H1 (cell line): ENCODE results near the gene OR10AD1. TPM values are rescaled to one million over a fixed set of nuclear protein-coding genes. Genes with fewer than 3 reads are reported as not detected.

Source experiments
- polyA plus RNA-seq, 7 experiments: library from polyadenylated mRNA; depleted of rRNA in 3 of 7; stranded (reverse) in 5 of 7; unstranded in 2 of 7; fragments of >200 nt in 5 of 7; fragments of 200-250 nt in 2 of 7; gene quantifications; 1 replicate in 5 of 7; 2 replicates in 1 of 7; 4 replicates in 1 of 7; pipeline versions ENCODE4 v1.2.1 to v1.2.3, GENCODE V29; 2011 to 2013; ENCODE audit warnings: missing spikeins in 2 of 7, mixed read lengths in 2 of 7
- total RNA-seq: library from RNA; stranded (reverse); fragmentation: NEBNext Ultra II Directional; extraction: Animal tissue kit (Norgen Biotek cat#: 25700); gene quantifications from 2 replicates; pipeline ENCODE4 v1.2.1, GENCODE V29; 2021
- TF ChIP-seq, protein P1 (sequence below), 3 experiments: IDR thresholded peaks; 1 replicate in 2 of 3; 2 replicates in 1 of 3; pipeline versions ENCODE4 v1.5.1 to v1.6.1; 2011; ENCODE audit warnings: low read length in 3 of 3, mild to moderate bottlenecking in 3 of 3, inconsistent platforms in 2 of 3, low read depth in 1 of 3, moderate library complexity in 1 of 3; ENCODE audit not compliant: insufficient read depth in 1 of 3; ENCODE audit errors: control extremely low read depth in 1 of 3

Gene OR10AD1
- total and polyA plus RNA-seq, 2 of the 8 experiments (the other 6 are each of a cell fraction or from before 2014, with no cell fraction given): not detected

DNA sequence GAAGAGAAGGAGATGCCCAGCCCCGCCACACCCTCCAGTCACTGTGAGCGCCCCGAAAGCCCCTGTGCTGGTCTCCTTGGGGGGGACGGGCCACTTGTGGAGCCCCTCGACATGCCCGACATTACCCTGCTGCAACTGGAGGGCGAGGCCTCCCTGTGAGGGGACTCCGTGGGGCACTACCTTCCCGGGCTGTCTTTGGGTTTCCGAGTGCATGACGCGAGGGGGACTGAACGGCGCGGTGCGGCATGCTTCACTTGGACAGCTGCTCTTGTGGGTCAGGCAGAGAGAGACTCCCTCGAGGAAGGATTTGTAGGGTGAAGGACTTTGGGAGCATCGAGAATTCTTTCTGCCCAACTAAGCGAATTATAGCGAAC lies 18.6 kb downstream of the OR10AD1 start (continued):
- TF ChIP-seq, protein P1, sequence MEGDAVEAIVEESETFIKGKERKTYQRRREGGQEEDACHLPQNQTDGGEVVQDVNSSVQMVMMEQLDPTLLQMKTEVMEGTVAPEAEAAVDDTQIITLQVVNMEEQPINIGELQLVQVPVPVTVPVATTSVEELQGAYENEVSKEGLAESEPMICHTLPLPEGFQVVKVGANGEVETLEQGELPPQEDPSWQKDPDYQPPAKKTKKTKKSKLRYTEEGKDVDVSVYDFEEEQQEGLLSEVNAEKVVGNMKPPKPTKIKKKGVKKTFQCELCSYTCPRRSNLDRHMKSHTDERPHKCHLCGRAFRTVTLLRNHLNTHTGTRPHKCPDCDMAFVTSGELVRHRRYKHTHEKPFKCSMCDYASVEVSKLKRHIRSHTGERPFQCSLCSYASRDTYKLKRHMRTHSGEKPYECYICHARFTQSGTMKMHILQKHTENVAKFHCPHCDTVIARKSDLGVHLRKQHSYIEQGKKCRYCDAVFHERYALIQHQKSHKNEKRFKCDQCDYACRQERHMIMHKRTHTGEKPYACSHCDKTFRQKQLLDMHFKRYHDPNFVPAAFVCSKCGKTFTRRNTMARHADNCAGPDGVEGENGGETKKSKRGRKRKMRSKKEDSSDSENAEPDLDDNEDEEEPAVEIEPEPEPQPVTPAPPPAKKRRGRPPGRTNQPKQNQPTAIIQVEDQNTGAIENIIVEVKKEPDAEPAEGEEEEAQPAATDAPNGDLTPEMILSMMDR (IDR thresholded peaks at IDR 0.05; ENCODE audit: control extremely low read depth in 1 of 3, insufficient read depth in 1 of 3, low read depth in 1 of 3, low read length in 3 of 3): no peak
